DOHH2 (cell line): ENCODE measurements around the gene NCBP3.

Experiments used
- CTCF ChIP-seq: fragments of 200-600 bp; sonication (generic); IDR thresholded peaks from one replicate; pipeline ENCODE4 v1.5.1; 2014; ENCODE audit warnings: antibody characterized with exemption, mild to moderate bottlenecking, low read depth, low read length; ENCODE audit not compliant: poor library complexity, severe bottlenecking
- EZH2phosphoT487 ChIP-seq: fragments of 200-600 bp; sonication (generic); IDR thresholded peaks from 2 replicates; pipeline ENCODE4 v1.6.1; 2017; ENCODE audit warnings: borderline replicate concordance, mild to moderate bottlenecking, antibody characterized with exemption, low read length, moderate library complexity, mixed read lengths

GRCh38 chr17:3782751-3783150 lies 63.3 kb downstream of the NCBP3 start:
- TF ChIP-seq CTCF: no peak
- no peak for TF ChIP-seq EZH2phosphoT487
